GM20000 (cell line): ENCODE results near the gene EYA3.

Experiments used
- DNase-seq: peaks from one replicate; pipeline ENCODE4 v3.0.0; 2012; ENCODE audit warnings: low spot score
- CTCF ChIP-seq: IDR thresholded peaks from 2 replicates; pipeline ENCODE4 v1.5.1; 2012; ENCODE audit warnings: mild to moderate bottlenecking, control low read depth; ENCODE audit errors: extremely low read depth, missing control alignments

Gene EYA3

DNA sequence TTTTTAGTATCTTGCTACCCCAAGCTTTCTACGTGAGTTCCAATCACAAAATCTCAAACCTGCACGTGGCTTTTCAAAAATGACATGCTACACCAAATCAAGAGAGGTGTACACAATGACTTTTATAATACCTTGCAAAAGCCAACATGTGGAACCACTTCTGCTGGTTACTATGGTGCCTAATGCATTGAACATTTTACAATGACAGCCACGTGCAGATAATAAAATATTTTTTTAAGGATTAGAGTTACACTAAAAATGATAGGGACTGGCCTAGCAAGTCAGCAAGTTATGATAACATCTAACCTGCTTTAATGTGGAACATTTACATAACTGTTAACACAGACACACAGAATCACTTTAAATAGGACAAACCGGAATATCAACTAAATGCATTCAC is 30.2 kb downstream of the EYA3 start:
- no peak for TF ChIP-seq CTCF
- no peak for DNase-seq

GRCh38 chr1:28056129-28056925 is 32.1 kb downstream of the EYA3 start:
- DNase-seq: peak; percentile 6

GRCh38 chr1:28050776-28051175 is 37.6 kb downstream of the EYA3 start:
- no peak for TF ChIP-seq CTCF
- no peak for DNase-seq

More at GRCh38 chr1:28056129-28056925, 32.1 kb downstream of the EYA3 start:
- TF ChIP-seq CTCF: no peak

DNA sequence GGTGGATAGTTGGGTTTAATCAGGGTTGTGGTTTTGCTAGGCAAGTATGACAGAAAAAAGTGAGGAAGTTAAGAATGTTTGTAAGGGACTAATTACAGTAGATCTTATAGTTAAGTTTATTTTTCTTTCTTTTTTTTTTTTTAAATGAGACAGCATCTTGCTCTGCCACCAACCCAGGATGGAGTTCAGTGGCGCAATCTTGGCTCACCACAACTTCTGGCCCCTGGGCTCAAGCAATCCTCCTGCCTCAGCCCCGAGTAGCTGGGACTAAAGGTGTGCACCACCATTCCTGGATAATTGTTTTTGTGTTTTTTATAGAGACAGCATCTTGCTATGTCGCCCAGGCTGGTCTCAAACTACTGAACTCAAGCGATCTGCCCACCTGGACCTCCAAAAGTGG is 41.7 kb downstream of the EYA3 start:
- DNase-seq: no peak
- no peak for TF ChIP-seq CTCF

- DNase-seq: no peak
- no peak for TF ChIP-seq CTCF
Observed at GRCh38 chr1:28045777-28046176, 42.6 kb downstream of the EYA3 start.

GRCh38 chr1:28044399-28044798 is 44.0 kb downstream of the EYA3 start:
- TF ChIP-seq CTCF: no peak
- no peak for DNase-seq

DNA sequence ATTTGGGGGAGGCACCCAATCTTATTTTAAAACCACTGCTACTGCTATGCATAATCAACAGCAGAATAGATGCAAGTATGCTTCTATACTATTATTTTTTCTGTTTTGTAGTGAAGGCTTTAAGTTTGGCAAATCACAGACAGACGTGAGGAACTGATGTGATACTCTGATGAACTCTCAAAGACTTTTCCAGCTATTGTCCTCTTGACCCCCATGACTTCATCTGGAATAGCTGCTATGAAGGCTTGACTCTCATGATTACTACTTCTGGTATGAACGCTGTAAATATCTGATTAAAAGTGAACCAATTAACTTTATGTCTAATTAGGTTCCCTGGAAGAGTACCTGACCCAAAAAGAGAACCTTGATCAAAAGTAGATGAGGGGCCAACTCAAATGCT is 49.1 kb downstream of the EYA3 start:
- no peak for DNase-seq
- no peak for TF ChIP-seq CTCF
